Suprapubic skin (tissue), 4 donors: Measurements from ENCODE around the gene KCNH4.

ENCODE experiments used
- CTCF ChIP-seq, 2 donors: fragments of 200-600 bp in 1 of 2; fragments of 450-650 bp in 1 of 2; sonication (generic) in 1 of 2; IDR thresholded peaks; one replicate each; pipeline ENCODE4 v1.5.1; 2016 to 2019; ENCODE audit warnings: antibody characterized with exemption in 2 of 2, mild to moderate bottlenecking in 1 of 2, moderate library complexity in 1 of 2
- EP300 ChIP-seq: sonication (generic); formaldehyde crosslinking; IDR thresholded peaks from one replicate; pipeline ENCODE4 v1.6.1; 2017; ENCODE audit warnings: antibody characterized with exemption
- POLR2A ChIP-seq, 2 donors: fragments of 450-650 bp; IDR thresholded peaks; one replicate each; pipeline ENCODE4 v1.6.1; 2017; ENCODE audit warnings: antibody characterized with exemption in 2 of 2, mild to moderate bottlenecking in 2 of 2, moderate library complexity in 2 of 2
- POLR2AphosphoS5 ChIP-seq, 3 donors: sonication (generic); formaldehyde crosslinking; IDR thresholded peaks; one replicate each; pipeline ENCODE4 v1.6.1; 2017; ENCODE audit warnings: antibody characterized with exemption in 3 of 3

DNA sequence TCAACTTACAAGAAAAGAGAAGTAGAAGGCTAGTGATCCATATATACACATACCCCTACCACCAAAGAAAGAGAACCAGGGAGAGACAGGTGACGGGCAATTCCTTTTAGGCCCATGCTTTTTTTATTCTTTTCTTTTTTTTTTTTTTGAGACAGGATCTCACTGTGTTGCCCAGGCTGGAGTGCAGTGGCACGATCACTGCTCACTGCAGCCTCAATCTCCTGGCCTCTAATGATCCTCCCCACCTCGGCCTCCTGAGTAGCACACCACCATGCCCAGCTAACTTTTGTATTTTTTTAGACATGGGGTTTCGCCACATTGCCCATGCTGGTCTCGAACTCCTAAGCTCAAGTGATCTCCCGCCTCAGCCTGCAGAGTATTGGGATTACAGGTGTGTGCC is 53.5 kb downstream of the KCNH4 start:
- TF ChIP-seq CTCF (IDR thresholded peaks at IDR 0.05) (no peak), EP300 (no peak), POLR2A (IDR thresholded peaks at IDR 0.05) (no peak), POLR2AphosphoS5 (IDR thresholded peaks at IDR 0.05) (no peak)
